H1 (cell line): ENCODE measurements around the gene CFAP100. TPM values are rescaled to one million over a fixed set of nuclear protein-coding genes. Genes with fewer than 3 reads are reported as not detected.

ENCODE experiments used
- CTCF ChIA-PET: fragments of 300-600 bp; sonication (Branson Sonifier 250); formaldehyde crosslinking; loops from one replicate; lab custom pipeline; 2021; ENCODE audit not compliant: partially characterized antibody; lab: Charles Lee
- POLR2A ChIA-PET: fragments of 300-600 bp; sonication (Branson Sonifier 250); formaldehyde crosslinking; loops from one replicate; lab custom pipeline; 2021; ENCODE audit warnings: inconsistent platforms; ENCODE audit not compliant: partially characterized antibody; lab: Charles Lee
- DNase-seq, 2 experiments: peaks; one replicate each; pipeline versions ENCODE4 v3.0.0 to v3.0.0-alpha.2; 2010 to 2022; ENCODE audit warnings: low spot score in 2 of 2, low read depth in 1 of 2, mixed read lengths in 1 of 2
- FAIRE-seq: peaks from 2 replicates; lab custom pipeline; 2011; peaks lifted over from hg19 to GRCh38; lab: Jason Lieb, UNC
- H2AFZ ChIP-seq: 2 replicates; pipeline ENCODE4 v1.8.1; 2012; ENCODE audit warnings: low read length, inconsistent platforms
- H2AK5ac ChIP-seq: 2 replicates; pipeline ENCODE4 v1.6.1; 2013; ENCODE audit warnings: low read depth, low read length
- H2BK120ac ChIP-seq: replicated peaks from 2 replicates; pipeline ENCODE3; 2013; ENCODE audit warnings: low read depth, low read length, inconsistent platforms
- H2BK12ac ChIP-seq: 2 replicates; pipeline ENCODE4 v1.6.1; 2013; ENCODE audit warnings: low read depth, low read length
- H2BK15ac ChIP-seq: 2 replicates; pipeline ENCODE4 v1.6.1; 2013; ENCODE audit warnings: low read length
- H2BK20ac ChIP-seq: 2 replicates; pipeline ENCODE4 v1.6.1; 2013; ENCODE audit warnings: low read length
- H2BK5ac ChIP-seq: 2 replicates; pipeline ENCODE4 v1.6.1; 2013; ENCODE audit warnings: low read depth, low read length
- H3K14ac ChIP-seq: 2 replicates; pipeline ENCODE4 v1.6.1; 2013; ENCODE audit warnings: inconsistent platforms; ENCODE audit not compliant: insufficient read length
- H3K18ac ChIP-seq: 2 replicates; pipeline ENCODE4 v1.6.1; 2013; ENCODE audit warnings: low read length; ENCODE audit errors: extremely low read depth
- H3K23ac ChIP-seq: 2 replicates; pipeline ENCODE4 v1.6.1; 2013; ENCODE audit warnings: inconsistent platforms; ENCODE audit not compliant: insufficient read length
- H3K23me2 ChIP-seq: 2 replicates; pipeline ENCODE4 v1.6.1; 2013; ENCODE audit warnings: low read depth, low read length
- H3K27ac ChIP-seq: 2 replicates; pipeline ENCODE4 v1.6.1; 2011; ENCODE audit warnings: low read depth, low read length, inconsistent platforms
- H3K27me3 ChIP-seq, 4 experiments: replicated peaks in 1 of 4; 1 replicate in 1 of 4; 2 replicates in 3 of 4; pipeline versions ENCODE4 v1.6.1 to v1.8.1; 2011 to 2013; ENCODE audit warnings: low read length in 3 of 4, mild to moderate bottlenecking in 3 of 4, inconsistent platforms in 2 of 4, mixed read lengths in 2 of 4, moderate library complexity in 1 of 4; ENCODE audit not compliant: control insufficient read depth in 3 of 4, insufficient read depth in 3 of 4; ENCODE audit errors: extremely low read depth in 1 of 4
- H3K36me3 ChIP-seq, 4 experiments: 2 replicates each; pipeline versions ENCODE4 v1.6.1 to v1.8.1; 2011 to 2013; ENCODE audit warnings: mild to moderate bottlenecking in 4 of 4, low read length in 3 of 4, moderate library complexity in 2 of 4, control low read depth in 1 of 4, inconsistent platforms in 1 of 4; ENCODE audit not compliant: insufficient read depth in 4 of 4, control insufficient read depth in 2 of 4
- H3K4ac ChIP-seq: replicated peaks from 2 replicates; pipeline ENCODE3; 2013; ENCODE audit warnings: low read length, low read depth, mixed read lengths, inconsistent platforms; ENCODE audit not compliant: insufficient read length
- H3K4me1 ChIP-seq, 4 experiments: replicated peaks in 1 of 4; 1 replicate in 1 of 4; 2 replicates in 3 of 4; pipeline versions ENCODE4 v1.6.1 to v1.8.1; 2011 to 2013; ENCODE audit warnings: low read length in 3 of 4, inconsistent platforms in 2 of 4, mixed read lengths in 1 of 4; ENCODE audit not compliant: insufficient read depth in 4 of 4, control insufficient read depth in 3 of 4
- H3K4me2 ChIP-seq, 2 experiments: 2 replicates each; pipeline versions ENCODE4 v1.6.1 to v1.8.1; 2011 to 2013; ENCODE audit warnings: low read depth in 2 of 2, low read length in 2 of 2, control low read depth in 1 of 2, inconsistent platforms in 1 of 2, mild to moderate bottlenecking in 1 of 2; ENCODE audit not compliant: insufficient read depth in 1 of 2
- H3K4me3 ChIP-seq, 4 experiments: fragments of 200-600, 300-600 bp in 1 of 4; sonication (generic), shearing (Covaris generic), sonication (Bioruptor Twin) in 1 of 4; 2 replicates each; pipeline versions ENCODE4 v1.5.1 to v1.8.1; 2011 to 2016; ENCODE audit warnings: low read length in 4 of 4, low read depth in 3 of 4, control low read depth in 2 of 4, inconsistent platforms in 2 of 4, mild to moderate bottlenecking in 2 of 4, mixed read lengths in 1 of 4, moderate library complexity in 1 of 4; ENCODE audit not compliant: insufficient read depth in 2 of 4; ENCODE audit errors: extremely low read depth in 1 of 4
- H3K56ac ChIP-seq: replicated peaks from 2 replicates; pipeline ENCODE3; 2013; ENCODE audit warnings: low read depth, mild to moderate bottlenecking, mixed read lengths, low read length, inconsistent platforms; ENCODE audit not compliant: insufficient read length
- H3K79me1 ChIP-seq: 2 replicates; pipeline ENCODE4 v1.6.1; 2013; ENCODE audit warnings: low read depth, low read length, control low read depth
- H3K79me2 ChIP-seq, 2 experiments: 2 replicates each; pipeline versions ENCODE4 v1.6.1 to v1.8.1; 2012 to 2013; ENCODE audit warnings: low read length in 2 of 2, mild to moderate bottlenecking in 2 of 2, inconsistent platforms in 1 of 2; ENCODE audit not compliant: insufficient read depth in 2 of 2, control insufficient read depth in 1 of 2
- H3K9ac ChIP-seq, 4 experiments: replicated peaks in 1 of 4; 1 replicate in 1 of 4; 2 replicates in 3 of 4; pipeline versions ENCODE4 v1.6.1 to v1.8.1; 2011 to 2013; ENCODE audit warnings: low read depth in 3 of 4, low read length in 3 of 4, control low read depth in 2 of 4, mild to moderate bottlenecking in 2 of 4, moderate library complexity in 2 of 4, inconsistent platforms in 1 of 4; ENCODE audit errors: extremely low read depth in 1 of 4
- H3K9me3 ChIP-seq, 2 experiments: 2 replicates each; pipeline versions ENCODE4 v1.6.1 to v1.8.1; 2012 to 2013; ENCODE audit warnings: mild to moderate bottlenecking in 2 of 2, moderate library complexity in 2 of 2, control low read depth in 1 of 2, inconsistent platforms in 1 of 2, low read depth in 1 of 2, low read length in 1 of 2, mixed read lengths in 1 of 2; ENCODE audit not compliant: insufficient read depth in 2 of 2
- H4K20me1 ChIP-seq, 2 experiments: replicated peaks in 1 of 2; 2 replicates each; pipeline versions ENCODE3 to v1.8.1; 2011 to 2013; ENCODE audit warnings: inconsistent platforms in 2 of 2, low read length in 2 of 2, mild to moderate bottlenecking in 1 of 2; ENCODE audit not compliant: insufficient read depth in 2 of 2, control insufficient read depth in 1 of 2
- H4K5ac ChIP-seq: 2 replicates; pipeline ENCODE4 v1.6.1; 2013; ENCODE audit warnings: low read length, low read depth, mixed read lengths, inconsistent platforms; ENCODE audit not compliant: insufficient read length
- H4K8ac ChIP-seq: 2 replicates; pipeline ENCODE4 v1.8.0; 2013; ENCODE audit warnings: mild to moderate bottlenecking, moderate library complexity, low read length, inconsistent platforms; ENCODE audit not compliant: insufficient read depth; ENCODE audit errors: extremely low read depth
- H4K91ac ChIP-seq: replicated peaks from 2 replicates; pipeline ENCODE3; 2013; ENCODE audit warnings: low read length, mixed read lengths, inconsistent platforms; ENCODE audit not compliant: insufficient read length
- HDAC6 ChIP-seq: IDR thresholded peaks from one replicate; pipeline ENCODE4 v1.7.1; 2012; ENCODE audit warnings: low read depth, mild to moderate bottlenecking, inconsistent platforms, low read length, moderate library complexity
- WGBS, 2 experiments: shearing (Covaris generic) in 1 of 2; methylation state at CpG; one replicate each; pipeline versions ENCODE4 v1.1.6 to v1.1.7; 2013 to 2015; ENCODE audit warnings: low lambda C conversion rate in 2 of 2, mixed read lengths in 2 of 2, inconsistent platforms in 1 of 2, low coverage in 1 of 2, missing lambda C conversion rate in 1 of 2; ENCODE audit not compliant: insufficient replicate concordance in 2 of 2, insufficient coverage in 1 of 2, insufficient read length in 1 of 2; ENCODE audit errors: extremely low coverage in 1 of 2, missing lambda C conversion rate in 1 of 2; 5-methylcytosine and 5-hydroxymethylcytosine counted together
- polyA plus RNA-seq, 7 experiments: library from polyadenylated mRNA; depleted of rRNA in 3 of 7; stranded (reverse) in 5 of 7; unstranded in 2 of 7; fragments of >200 nt in 5 of 7; fragments of 200-250 nt in 2 of 7; gene quantifications; 1 replicate in 5 of 7; 2 replicates in 1 of 7; 4 replicates in 1 of 7; pipeline versions ENCODE4 v1.2.1 to v1.2.3, GENCODE V29; 2011 to 2013; ENCODE audit warnings: missing spikeins in 2 of 7, mixed read lengths in 2 of 7
- total RNA-seq: library from RNA; stranded (reverse); fragmentation: NEBNext Ultra II Directional; extraction: Animal tissue kit (Norgen Biotek cat#: 25700); gene quantifications from 2 replicates; pipeline ENCODE4 v1.2.1, GENCODE V29; 2021

Gene CFAP100
- total and polyA plus RNA-seq, 2 of the 8 experiments (the other 6 are each of a cell fraction or from before 2014, with no cell fraction given) = 0.17 TPM; not detected in 1

DNA sequence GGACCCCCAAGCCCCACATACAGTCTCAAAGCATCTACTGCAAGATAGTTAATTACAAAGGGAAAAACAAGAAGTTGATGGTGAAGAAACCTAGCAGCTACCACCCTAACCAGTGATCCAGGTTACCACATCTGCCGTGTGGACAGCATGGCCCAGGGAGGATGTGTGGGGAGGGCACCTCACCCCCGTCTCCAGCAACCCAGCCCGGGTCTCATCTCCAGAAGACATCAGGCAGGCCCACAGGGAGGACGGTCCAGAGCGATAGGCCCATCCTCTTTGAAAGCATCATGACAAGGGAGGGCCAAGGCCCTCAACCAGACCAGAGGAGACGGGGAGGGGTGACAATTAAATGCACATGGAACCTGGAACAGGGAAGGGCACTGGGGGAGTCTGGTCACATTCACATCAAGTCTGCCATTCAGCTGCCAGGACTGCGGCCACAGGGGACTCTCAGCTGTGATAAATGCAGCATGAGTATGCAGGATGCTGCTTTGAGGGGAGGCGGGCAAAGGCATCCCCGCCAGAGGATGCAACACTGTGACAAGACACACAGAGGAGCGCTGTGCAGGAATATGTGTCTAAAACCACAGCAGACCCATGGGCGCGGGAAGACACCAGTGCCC is 62.2 kb downstream of the CFAP100 start:
- FAIRE-seq (no peak), DNase-seq (no peak)
- no peak overlapping the region for H3K14ac ChIP-seq
- H2BK12ac ChIP-seq = no peak overlapping the region
- no peaks in the 10 kb centered on the region for H3K23me2 ChIP-seq
- no peaks in the 10 kb centered on the region for H3K9me3 ChIP-seq
- no peak overlapping the region for H4K8ac ChIP-seq
- no peaks in the 10 kb centered on the region for H3K4me1 ChIP-seq
- H3K18ac ChIP-seq = no peak overlapping the region
- 89% methylated on average over 12 of the region's 12 CpGs; no CpG with 5 or more reads in 1 of the 2 experiments for WGBS, 2 experiments
- H3K4me3 ChIP-seq = no peak overlapping the region
- peaks cover 0 to 12% of the 10 kb centered on the region in 2 experiments for H4K20me1 ChIP-seq
- H2BK120ac ChIP-seq = no peak overlapping the region
- H3K27me3 ChIP-seq = no peaks in the 10 kb centered on the region
- no peak overlapping the region for H2BK15ac ChIP-seq
- no peak overlapping the region for H3K9ac ChIP-seq
- no peak overlapping the region for H2BK5ac ChIP-seq
- H2BK20ac ChIP-seq = no peak overlapping the region
- peaks cover 6% of the 10 kb centered on the region; the same call in 1 of the 2 replicates for H3K79me1 ChIP-seq
- no peak overlapping the region for H2AFZ ChIP-seq
- H3K27ac ChIP-seq = no peak overlapping the region
- no peak overlapping the region for H4K91ac ChIP-seq
- H3K4ac ChIP-seq = no peak overlapping the region
- H3K56ac ChIP-seq = no peak overlapping the region
- no peak for TF ChIP-seq HDAC6
- TF ChIP-seq, all 59 proteins: peak for 0
- Histone ChIP-seq H3K79me2 (no peaks in the 10 kb centered on the region; a peak in 2 of 4 replicates), H4K5ac (no peak overlapping the region), H3K23ac (no peak overlapping the region), H2AK5ac (no peak overlapping the region), H3K4me2 (no peak overlapping the region), H3K36me3 (peaks cover 12 to 54% (median 28%) of the 10 kb centered on the region in 4 experiments; a peak in 6 of 8 replicates)
- POLR2A ChIA-PET = interaction anchor here (0.6 to 1.4 kb wide), 3 partner anchors 8 to 440 kb away, joined by 3 to 6 read pairs (median 4); no protein-coding TSS in a partner anchor
- CTCF ChIA-PET = interaction anchor here (0.8 to 1.3 kb wide), 6 partner anchors 10 to 627 kb away, joined by 3 to 8 read pairs (median 3); no protein-coding TSS in a partner anchor
